NOMO-1 treated with DMSO at 0.1 percent for 48 hours (cell line): Measurements from ENCODE around the gene ALDOB.
A peak's percentile ranks its signal among the peaks of the same experiment; 100 is the strongest.

Experiments
- DNase-seq: peaks from one replicate; lab custom pipeline; 2025; ENCODE audit not compliant: unreplicated experiment; lab: John Stamatoyannopoulos, UW

The ALDOB gene

GRCh38 chr9:101457003-101457402 is 21.4 kb upstream of the ALDOB start:
- no peak for DNase-seq

GRCh38 chr9:101455656-101456240 is 20.2 kb upstream of the ALDOB start:
- peak; percentile 10 for DNase-seq

GRCh38 chr9:101453776-101454570 is 18.4 kb upstream of the ALDOB start:
- no peak for DNase-seq

- no peak for DNase-seq
Measured at GRCh38 chr9:101451498-101451897, 15.9 kb upstream of the ALDOB start.

- DNase-seq: no peak
Measured at GRCh38 chr9:101450931-101451330, 15.4 kb upstream of the ALDOB start.

- peak; percentile 68 for DNase-seq
Measured at GRCh38 chr9:101449071-101449721, 13.6 kb upstream of the ALDOB start.

- no peak for DNase-seq
Measured at GRCh38 chr9:101448680-101449070, 13.1 kb upstream of the ALDOB start.

GRCh38 chr9:101446732-101447131 is 11.2 kb upstream of the ALDOB start:
- no peak for DNase-seq

GRCh38 chr9:101445353-101446029 is 9.9 kb upstream of the ALDOB start:
- peak; percentile 7 for DNase-seq

- no peak for DNase-seq
Measured at GRCh38 chr9:101443364-101443771, 7.8 kb upstream of the ALDOB start.

GRCh38 chr9:101442736-101443135 is 7.2 kb upstream of the ALDOB start:
- no peak for DNase-seq

- DNase-seq: no peak
Measured at GRCh38 chr9:101442318-101442717, 6.7 kb upstream of the ALDOB start.

GRCh38 chr9:101440714-101441230 is 5.2 kb upstream of the ALDOB start:
- no peak for DNase-seq

- DNase-seq: no peak
Measured at GRCh38 chr9:101438523-101438922, 2.9 kb upstream of the ALDOB start.

GRCh38 chr9:101437806-101438232 is 2.2 kb upstream of the ALDOB start:
- no peak for DNase-seq

- no peak for DNase-seq
Measured at GRCh38 chr9:101434998-101435397, 576 bp downstream of the ALDOB start.

GRCh38 chr9:101433229-101433628 is 2.3 kb downstream of the ALDOB start:
- no peak for DNase-seq

GRCh38 chr9:101432740-101433139 is 2.8 kb downstream of the ALDOB start:
- DNase-seq: no peak

GRCh38 chr9:101432171-101432570 is 3.4 kb downstream of the ALDOB start:
- DNase-seq: no peak

GRCh38 chr9:101429736-101430135 is 5.8 kb downstream of the ALDOB start:
- DNase-seq: no peak

GRCh38 chr9:101428909-101429308 is 6.7 kb downstream of the ALDOB start:
- DNase-seq: no peak
